GM19328 (cell line): ENCODE results near the gene PTPN22.
"Not testable (repeated sequence)": the region's sequence is repeated elsewhere in the genome, so short reads cannot be mapped to it uniquely, and the experiment has no call there.

Experiments used
- ATAC-seq: cut with Tn5 transposase; IDR thresholded peaks from one replicate; pipeline ENCODE4 v1.9.1; 2021; ENCODE audit warnings: mild to moderate bottlenecking, moderate library complexity; ENCODE audit not compliant: unreplicated experiment

PTPN22 gene

GRCh38 chr1:113852694-113853093, 18.8 kb downstream of the PTPN22 start:
- ATAC-seq = not testable (repeated sequence)

GRCh38 chr1:113850127-113850796, 21.2 kb downstream of the PTPN22 start:
- no peak for ATAC-seq

GRCh38 chr1:113849072-113849471, 22.4 kb downstream of the PTPN22 start:
- ATAC-seq = no peak

- no peak for ATAC-seq
Measured at GRCh38 chr1:113846391-113847035, 25.0 kb downstream of the PTPN22 start.

DNA sequence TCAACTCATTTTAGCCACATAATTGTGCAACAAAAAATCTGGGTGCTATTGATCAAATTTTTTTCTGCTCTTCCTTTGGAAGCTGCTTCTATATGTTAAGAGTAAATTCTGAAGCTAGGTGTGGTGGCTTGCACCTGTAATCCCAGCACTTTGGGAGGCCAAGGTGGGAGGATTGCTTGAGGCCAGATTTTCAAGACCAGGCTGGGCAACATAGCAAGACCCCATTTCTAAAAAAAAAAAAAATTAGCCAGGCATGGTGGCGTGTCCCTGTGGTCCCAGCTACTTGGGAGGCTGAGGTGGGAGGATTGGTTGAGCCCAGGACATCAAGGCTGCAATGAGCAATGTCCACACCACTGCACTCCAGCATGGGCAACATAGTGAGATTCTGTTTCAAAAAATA, 35.0 kb downstream of the PTPN22 start:
- no peak for ATAC-seq

DNA sequence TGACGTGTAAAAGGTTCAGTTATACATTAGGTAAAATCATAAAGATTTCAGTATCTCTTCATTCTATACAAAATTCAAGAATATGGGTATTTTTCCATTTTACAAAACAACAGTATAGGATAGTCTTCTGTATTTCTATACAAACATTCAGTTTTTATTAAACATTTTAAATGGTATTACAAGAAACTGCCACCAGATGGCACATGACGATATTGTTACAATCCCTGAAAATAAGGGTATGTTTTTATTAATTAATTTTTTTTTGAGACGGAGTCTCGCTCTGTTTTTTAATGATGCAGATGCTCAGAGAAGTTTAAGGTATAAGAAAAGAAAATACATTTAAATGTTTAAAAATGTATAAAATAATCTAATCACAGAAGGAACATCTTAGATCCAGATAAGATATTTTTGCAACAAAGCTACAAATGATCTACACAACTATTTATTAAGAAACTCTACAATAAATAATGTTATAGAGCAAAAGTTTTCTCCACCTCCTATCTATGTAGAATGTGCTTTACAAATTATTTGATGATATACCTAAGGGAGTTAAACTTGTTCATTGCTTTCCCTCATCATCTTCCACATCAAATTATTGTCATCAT, 35.7 kb downstream of the PTPN22 start:
- ATAC-seq = no peak

DNA sequence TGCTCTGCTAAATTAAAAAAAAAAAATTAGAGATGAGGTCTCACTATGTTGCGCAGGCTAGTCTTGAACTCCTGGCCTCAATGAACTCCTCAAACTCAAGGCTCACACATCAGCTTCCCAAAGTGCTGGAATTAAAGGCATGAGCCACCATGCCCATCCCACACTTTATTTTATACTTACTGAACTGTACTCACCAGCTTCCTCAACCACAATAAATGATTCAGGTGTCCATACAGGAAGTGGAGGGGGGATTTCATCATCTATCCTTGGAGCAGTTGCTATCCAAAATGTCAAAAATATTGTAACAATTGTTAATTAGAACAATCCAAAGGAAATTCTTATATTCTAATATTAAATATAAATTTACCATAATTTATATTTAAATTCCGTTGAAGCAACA, 36.8 kb downstream of the PTPN22 start:
- no peak for ATAC-seq

GRCh38 chr1:113830039-113830438, 41.5 kb downstream of the PTPN22 start:
- no peak for ATAC-seq

GRCh38 chr1:113821916-113822315, 49.6 kb downstream of the PTPN22 start:
- ATAC-seq = no peak

- ATAC-seq = no peak
Measured at GRCh38 chr1:113818578-113818977, 52.9 kb downstream of the PTPN22 start.

GRCh38 chr1:113813218-113813617, 58.3 kb downstream of the PTPN22 start:
- ATAC-seq = no peak

DNA sequence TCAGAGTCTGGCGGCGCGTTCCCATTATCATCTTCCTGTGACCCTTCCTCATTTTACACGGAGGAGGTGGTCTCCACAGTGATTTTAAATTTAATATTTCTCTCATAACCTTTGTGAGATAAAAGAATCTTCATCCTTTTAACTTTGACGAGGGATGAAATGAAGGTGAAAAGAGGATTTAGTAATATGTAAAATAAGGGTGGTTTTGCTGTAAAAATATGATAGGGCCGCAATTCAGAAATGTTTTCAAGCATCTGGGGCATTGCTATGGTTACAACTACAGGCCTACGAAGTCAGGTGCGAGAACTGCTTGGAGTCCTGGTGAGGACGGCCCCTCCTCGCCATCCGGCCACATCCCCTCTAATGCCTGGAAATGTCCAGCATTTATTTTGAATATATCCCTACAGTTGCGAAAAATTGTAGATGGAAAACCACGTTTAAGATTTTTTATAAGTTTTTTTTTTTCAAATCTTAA, 58.8 kb downstream of the PTPN22 start:
- ATAC-seq = no peak

GRCh38 chr1:113811888-113812660, 59.4 kb downstream of the PTPN22 start, which contains the start of gene RSBN1:
Gene RSBN1, minus strand, starts transcription at chr1:113812476. Its CDS starts 64 bp downstream, at chr1:113812412.
- peak; percentile 97 for ATAC-seq

GRCh38 chr1:113811156-113811887, 60.2 kb downstream of the PTPN22 start:
- peak; percentile 16 for ATAC-seq

DNA sequence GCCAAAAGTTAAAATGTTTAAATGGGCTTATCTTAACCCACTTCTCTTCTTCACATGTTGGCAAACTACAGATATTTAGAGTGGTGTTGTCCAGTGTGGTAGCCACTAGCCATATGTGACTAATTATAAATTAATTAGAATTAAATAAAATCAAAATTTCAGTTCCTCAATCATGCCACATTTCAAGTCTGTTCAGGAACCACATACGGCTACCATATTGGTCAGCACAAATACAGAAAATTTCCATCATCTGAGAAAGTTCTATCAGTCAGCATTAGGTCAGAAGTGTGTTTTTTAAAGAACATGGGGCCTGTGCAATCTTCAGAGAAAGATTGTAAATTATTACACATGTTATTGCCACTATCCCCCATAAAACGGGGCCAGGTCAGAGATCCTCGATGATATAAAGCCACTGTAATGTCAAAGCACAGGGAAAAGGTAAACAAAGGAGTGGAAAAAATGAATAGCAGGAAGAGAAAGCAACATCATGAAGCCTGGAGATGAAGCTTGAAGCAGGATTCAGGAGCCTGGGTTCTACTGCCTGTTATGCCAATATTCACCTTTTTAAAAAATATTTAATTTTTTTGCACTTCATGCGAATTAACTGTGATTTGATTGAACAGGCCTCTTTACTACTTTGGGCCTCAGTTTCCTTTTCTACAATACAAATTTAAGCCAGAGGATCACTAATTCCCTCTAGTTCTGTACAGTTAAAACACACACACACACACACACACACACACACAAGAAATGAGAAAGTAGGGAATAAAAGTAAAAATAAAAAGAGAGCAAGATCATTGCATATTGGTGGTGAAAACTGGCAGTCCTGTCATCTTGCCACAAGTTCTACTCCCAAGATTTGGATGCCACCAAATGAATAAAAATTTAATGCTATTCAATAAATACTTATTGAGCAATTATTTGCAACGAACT, 61.6 kb downstream of the PTPN22 start:
- ATAC-seq = no peak

DNA sequence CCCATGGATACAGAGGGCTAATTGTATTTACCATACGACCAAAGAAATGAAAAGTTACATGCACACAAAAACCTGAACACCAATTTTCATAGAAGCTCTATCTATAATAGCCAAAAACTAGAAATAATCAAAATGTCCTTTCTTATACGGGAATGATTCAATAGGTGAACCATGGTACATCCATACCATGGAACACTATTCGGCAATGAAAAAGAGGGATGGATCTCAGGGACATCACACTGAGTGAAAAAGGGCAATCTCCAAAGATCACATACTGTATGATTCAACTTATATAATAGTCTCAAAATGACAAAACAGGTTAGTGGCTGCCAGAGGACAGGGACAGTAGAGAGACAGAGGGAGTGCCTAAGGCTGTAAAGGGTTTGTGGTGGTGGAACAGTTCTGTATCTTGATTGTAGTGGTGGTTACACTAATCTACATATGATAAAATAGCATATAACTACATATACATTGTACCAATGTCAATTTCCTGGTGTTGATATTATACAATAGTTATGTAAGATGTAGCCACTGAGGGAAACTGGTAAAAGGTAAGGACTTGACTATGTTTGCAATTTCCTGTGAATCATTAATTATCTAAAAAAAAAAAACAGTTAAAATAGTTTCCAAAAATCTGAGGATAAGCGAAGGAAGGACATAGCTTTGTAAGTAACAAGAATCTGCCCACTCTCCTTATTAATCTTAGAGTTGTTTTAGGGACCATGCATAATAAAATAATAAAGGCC, 62.9 kb downstream of the PTPN22 start:
- no peak for ATAC-seq

DNA sequence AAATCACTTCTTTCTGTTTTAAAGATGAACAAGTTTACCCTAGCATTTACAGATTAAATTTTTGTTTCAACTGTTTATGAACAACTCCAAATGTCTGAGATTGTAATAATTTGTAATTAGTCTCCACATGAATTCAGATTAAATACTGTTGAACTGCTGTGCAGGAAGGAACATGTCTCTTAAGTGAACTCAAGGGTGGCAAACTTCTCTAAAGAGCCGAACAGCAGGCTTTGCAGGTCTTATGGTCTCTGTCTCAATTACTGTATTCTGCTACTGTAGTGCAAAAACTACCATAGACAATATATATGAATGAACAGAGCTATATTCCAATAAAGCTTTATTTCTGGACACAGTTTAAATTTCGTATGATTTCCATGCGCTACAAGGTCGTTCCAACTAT, 65.9 kb downstream of the PTPN22 start:
- ATAC-seq = no peak

- no peak for ATAC-seq
Measured at GRCh38 chr1:113805256-113805531, 66.3 kb downstream of the PTPN22 start.
